ENCODE measurements around the gene NPM1.
A peak's percentile ranks its signal among the peaks of the same experiment; 100 is the strongest.

The NPM1 gene

DNA sequence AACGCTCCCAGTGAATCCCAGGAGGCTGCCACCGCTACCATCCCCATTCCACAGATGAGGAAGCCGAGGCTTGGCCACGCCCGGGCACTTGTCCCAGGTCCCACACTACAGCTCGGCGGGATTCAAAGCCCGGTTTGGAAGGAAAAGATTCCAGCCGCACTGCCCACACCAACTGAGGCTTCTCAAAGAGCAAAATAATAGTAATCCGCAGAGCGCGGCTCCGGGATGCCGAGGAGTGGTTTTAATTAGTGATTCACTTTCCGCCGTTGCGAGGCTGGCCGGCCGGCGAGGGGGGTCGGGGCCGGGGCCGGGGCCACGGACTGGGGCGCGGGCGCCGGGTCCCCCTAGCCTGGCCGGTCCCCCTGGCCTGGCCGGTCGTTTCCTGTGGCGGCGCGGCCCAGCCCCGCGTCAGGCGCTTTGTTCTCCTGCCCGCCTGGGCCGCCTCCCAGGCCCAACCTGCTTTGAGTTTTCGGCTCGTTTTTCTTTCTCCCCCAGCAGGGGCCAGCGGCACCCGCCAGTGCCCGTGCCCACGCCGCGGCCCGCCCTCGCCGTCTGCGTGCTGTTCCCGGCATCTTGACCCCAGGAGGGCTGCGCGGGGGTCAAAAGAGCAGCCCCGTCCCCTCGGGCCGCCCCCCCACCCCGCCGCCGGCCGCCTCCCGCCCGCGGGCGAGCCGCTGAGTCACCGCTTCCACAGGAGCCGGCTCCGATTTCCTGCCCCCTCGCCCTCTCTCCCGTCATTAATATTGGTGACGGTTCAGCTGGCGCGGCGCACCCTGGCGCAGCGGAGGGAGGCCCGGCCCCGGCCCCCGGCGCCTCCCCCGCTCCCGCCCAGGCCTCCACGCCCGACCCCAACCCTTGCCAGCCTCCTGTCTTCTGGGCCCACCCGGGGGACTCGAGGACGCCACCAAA is 63.0 kb downstream of the NPM1 start:
- TF ChIP-seq, protein P1, sequence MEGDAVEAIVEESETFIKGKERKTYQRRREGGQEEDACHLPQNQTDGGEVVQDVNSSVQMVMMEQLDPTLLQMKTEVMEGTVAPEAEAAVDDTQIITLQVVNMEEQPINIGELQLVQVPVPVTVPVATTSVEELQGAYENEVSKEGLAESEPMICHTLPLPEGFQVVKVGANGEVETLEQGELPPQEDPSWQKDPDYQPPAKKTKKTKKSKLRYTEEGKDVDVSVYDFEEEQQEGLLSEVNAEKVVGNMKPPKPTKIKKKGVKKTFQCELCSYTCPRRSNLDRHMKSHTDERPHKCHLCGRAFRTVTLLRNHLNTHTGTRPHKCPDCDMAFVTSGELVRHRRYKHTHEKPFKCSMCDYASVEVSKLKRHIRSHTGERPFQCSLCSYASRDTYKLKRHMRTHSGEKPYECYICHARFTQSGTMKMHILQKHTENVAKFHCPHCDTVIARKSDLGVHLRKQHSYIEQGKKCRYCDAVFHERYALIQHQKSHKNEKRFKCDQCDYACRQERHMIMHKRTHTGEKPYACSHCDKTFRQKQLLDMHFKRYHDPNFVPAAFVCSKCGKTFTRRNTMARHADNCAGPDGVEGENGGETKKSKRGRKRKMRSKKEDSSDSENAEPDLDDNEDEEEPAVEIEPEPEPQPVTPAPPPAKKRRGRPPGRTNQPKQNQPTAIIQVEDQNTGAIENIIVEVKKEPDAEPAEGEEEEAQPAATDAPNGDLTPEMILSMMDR (IDR thresholded peaks at IDR 0.05; ENCODE audit: low read depth, low read length, missing control alignments) = no peak
- peak overlapping the region; percentile 48 for H3K4me3 ChIP-seq (ENCODE audit: low read depth, low read length)

DNA sequence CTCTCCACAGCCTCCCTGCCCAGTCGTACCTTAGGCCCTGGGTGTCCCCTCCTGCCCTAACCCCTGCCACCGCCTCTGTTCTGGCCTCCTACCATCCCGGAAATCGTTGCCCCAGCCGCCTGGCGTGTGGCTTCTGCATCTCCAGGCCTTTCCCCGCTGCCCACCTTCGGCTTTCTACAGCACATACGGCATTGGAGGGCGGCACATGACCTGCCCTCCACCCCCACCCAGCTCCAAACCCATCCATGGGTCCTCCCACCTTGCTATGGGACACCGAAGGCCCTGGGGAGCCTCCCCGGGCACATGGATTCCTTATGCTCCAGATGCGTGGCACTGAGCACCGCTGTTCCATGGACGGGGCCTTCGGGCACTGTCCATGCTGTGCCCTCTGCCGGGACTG is 63.8 kb downstream of the NPM1 start:
- no peaks in the 10 kb centered on the region for H3K27me3 ChIP-seq (replicated peaks)
- peak overlapping the region; percentile 15 for H3K27ac ChIP-seq
- H3K36me3 ChIP-seq (replicated peaks) = no peaks in the 10 kb centered on the region
- peak overlapping the region; percentile 26 for H3K4me3 ChIP-seq (ENCODE audit: low read depth, low read length)
- in situ Hi-C loops (cut with HindIII; ENCODE audit: low pct_ligation_motif_present, low sequenced_read_pairs) = no loop called here
- DNase-seq = no peak
- TF ChIP-seq, protein P1 (IDR thresholded peaks at IDR 0.05; ENCODE audit: low read depth, low read length, missing control alignments) = no peak

More for the DNA sequence above, 63.0 kb downstream of the NPM1 start:
- H3K27ac ChIP-seq = peak overlapping the region; percentile 82
- in situ Hi-C loops (cut with HindIII; ENCODE audit: low pct_ligation_motif_present, low sequenced_read_pairs) = no loop called here
- no peaks in the 10 kb centered on the region for H3K36me3 ChIP-seq (replicated peaks)
- peak; percentile 60 for DNase-seq
- no peaks in the 10 kb centered on the region for H3K27me3 ChIP-seq (replicated peaks)

- Histone ChIP-seq H3K27me3 (replicated peaks) (no peaks in the 10 kb centered on the region), H3K4me3 (ENCODE audit: low read depth, low read length) (no peak overlapping the region), H3K27ac (no peak overlapping the region), H3K36me3 (replicated peaks) (no peaks in the 10 kb centered on the region)
- TF ChIP-seq, protein P1 (IDR thresholded peaks at IDR 0.05; ENCODE audit: low read depth, low read length, missing control alignments) = peak; percentile 22
- DNase-seq = no peak
- in situ Hi-C loops (cut with HindIII; ENCODE audit: low pct_ligation_motif_present, low sequenced_read_pairs) = no loop called here
These were observed 65.5 kb downstream of the NPM1 start for GRCh38 chr5:171453056-171453725.

DNA sequence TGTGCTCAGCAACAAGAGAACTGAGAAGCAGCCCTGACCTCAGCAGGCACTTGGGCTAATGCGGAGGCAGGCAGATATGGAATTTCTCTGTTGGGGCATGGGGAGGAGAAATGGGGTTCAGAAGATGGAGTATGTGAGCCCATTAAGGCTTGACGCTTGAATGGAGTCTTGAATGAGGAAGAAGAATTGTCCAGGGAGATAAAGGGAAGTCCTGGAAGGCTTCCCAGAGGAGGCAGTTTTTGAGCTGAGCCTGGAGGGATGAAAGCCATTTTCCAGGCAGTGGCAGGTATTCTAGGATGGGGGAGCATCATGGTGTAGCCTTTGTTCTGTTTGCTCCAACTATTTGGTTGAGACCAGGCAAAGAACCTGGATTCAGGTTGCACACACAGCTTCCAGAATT is 66.3 kb downstream of the NPM1 start:
- H3K27ac ChIP-seq = no peak overlapping the region
- no peak for DNase-seq
- in situ Hi-C loops (cut with HindIII; ENCODE audit: low pct_ligation_motif_present, low sequenced_read_pairs) = no loop called here

DNA sequence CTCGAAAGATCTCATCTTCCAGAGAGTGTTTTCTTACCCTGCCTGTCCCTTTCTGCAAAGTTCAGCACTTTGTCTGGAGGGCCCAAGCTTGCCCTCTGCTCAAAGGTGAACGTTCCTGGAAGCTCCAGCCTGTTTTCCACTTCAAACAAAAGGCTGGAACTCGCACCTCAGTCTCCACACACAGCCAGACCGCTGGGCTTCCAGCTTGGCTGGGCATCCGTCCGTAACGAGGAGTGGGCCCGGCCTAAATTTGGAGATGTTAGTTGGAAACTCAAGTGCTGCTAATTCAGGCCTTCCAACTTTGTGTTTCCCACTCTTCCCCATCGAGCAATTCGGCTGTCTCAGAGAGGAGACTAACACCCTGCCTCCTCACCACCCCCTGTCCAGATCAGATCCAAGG is 66.9 kb downstream of the NPM1 start:
- no peaks in the 10 kb centered on the region for H3K36me3 ChIP-seq (replicated peaks)
- no peak overlapping the region for H3K27ac ChIP-seq
- in situ Hi-C loops (cut with HindIII; ENCODE audit: low pct_ligation_motif_present, low sequenced_read_pairs) = no loop called here
- no peaks in the 10 kb centered on the region for H3K27me3 ChIP-seq (replicated peaks)
- H3K4me3 ChIP-seq (ENCODE audit: low read depth, low read length) = no peak overlapping the region
- TF ChIP-seq, protein P1 (IDR thresholded peaks at IDR 0.05; ENCODE audit: low read depth, low read length, missing control alignments) = no peak
- no peak for DNase-seq

More for the DNA sequence above, 66.3 kb downstream of the NPM1 start:
- TF ChIP-seq, protein P1 (IDR thresholded peaks at IDR 0.05; ENCODE audit: low read depth, low read length, missing control alignments) = no peak
- no peaks in the 10 kb centered on the region for H3K27me3 ChIP-seq (replicated peaks)
- H3K4me3 ChIP-seq (ENCODE audit: low read depth, low read length) = no peak overlapping the region
- no peaks in the 10 kb centered on the region for H3K36me3 ChIP-seq (replicated peaks)
